ENCODE data around the gene KSR2.

GRCh38 chr12:117404203-117404853 lies 564.5 kb downstream of the KSR2 start:
- TF ChIP-seq CTCF (IDR thresholded peaks at IDR 0.05) = no peak
- no peak for TF ChIP-seq EZH2phosphoT487 (IDR thresholded peaks at IDR 0.05)
